ENCODE measurements around the gene HNRNPAB.

DNA sequence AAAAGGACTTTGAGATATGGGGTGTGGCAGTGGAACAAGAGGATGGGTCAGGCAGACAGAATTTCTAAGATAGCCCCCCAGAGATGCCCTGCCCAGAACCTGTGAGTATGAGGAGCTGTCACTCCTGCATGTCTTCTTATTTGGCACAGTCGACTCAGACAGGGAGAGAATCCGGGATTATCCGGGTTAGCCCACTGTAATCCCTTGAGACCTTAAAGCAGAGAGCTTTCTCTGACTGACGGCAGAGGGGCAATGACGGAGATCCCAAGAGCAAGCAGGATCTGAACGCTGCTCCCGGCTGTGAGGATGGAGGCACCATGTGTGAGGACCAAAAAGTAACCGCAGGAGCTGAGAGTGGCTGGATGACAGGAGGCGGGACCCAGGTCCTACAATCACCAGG lies 41.9 kb upstream of the HNRNPAB start:
- TF ChIP-seq CTCF (IDR thresholded peaks at IDR 0.05; ENCODE audit: low read length) (no peak), EZH2 (optimal IDR thresholded peaks at IDR 0.05; ENCODE audit: low read depth, low read length) (no peak), EZH2phosphoT487 (IDR thresholded peaks at IDR 0.05; ENCODE audit: low read length) (no peak)
